SK-N-SH treated with all-trans-retinoic acid at 6 μM for 48 hours (cell line): ENCODE data around the gene ARL16.

Source experiments
- ATAC-seq: fragments of 200-7000 bp; cut with Tn5 transposase; 3 replicates; pipeline ENCODE4 v1.9.1; 2020; ENCODE audit warnings: mild to moderate bottlenecking, moderate library complexity
- ARNTL ChIP-seq: fragments of 450-650 bp; formaldehyde crosslinking; IDR thresholded peaks from 2 replicates; pipeline ENCODE4 v1.5.0; 2020; ENCODE audit warnings: low read depth, mild to moderate bottlenecking, moderate library complexity, borderline replicate concordance
- BACH2 ChIP-seq: fragments of 250-450 bp; sonication (Bioruptor Pico); IDR thresholded peaks from 2 replicates; pipeline ENCODE4 v1.9.0; 2021; ENCODE audit warnings: mild to moderate bottlenecking, borderline replicate concordance
- CSDC2 ChIP-seq: fragments of 250-450 bp; sonication (Bioruptor Pico); IDR thresholded peaks from 2 replicates; pipeline ENCODE4 v1.5.0; 2020; ENCODE audit warnings: mild to moderate bottlenecking, moderate library complexity
- ESRRG ChIP-seq: fragments of 250-450 bp; sonication (Bioruptor Pico); IDR thresholded peaks from 2 replicates; pipeline ENCODE4 v1.6.1; 2021; ENCODE audit warnings: mild to moderate bottlenecking
- GLIS3 ChIP-seq: fragments of 250-450 bp; sonication (Bioruptor Pico); IDR thresholded peaks from 2 replicates; pipeline ENCODE4 v1.5.0; 2020; ENCODE audit warnings: mild to moderate bottlenecking, moderate library complexity
- ISL1 ChIP-seq: fragments of 250-450 bp; sonication (Bioruptor Pico); IDR thresholded peaks from 2 replicates; pipeline ENCODE4 v2.1.2; 2022; ENCODE audit warnings: mild to moderate bottlenecking, moderate library complexity
- OSR1 ChIP-seq: fragments of 250-450 bp; sonication (Bioruptor Pico); IDR thresholded peaks from 2 replicates; pipeline ENCODE4 v1.8.0; 2022; ENCODE audit warnings: moderate library complexity, mild to moderate bottlenecking, inconsistent platforms
- PPARA ChIP-seq: fragments of 250-450 bp; sonication (Bioruptor Pico); IDR thresholded peaks from 2 replicates; pipeline ENCODE4 v1.5.0; 2020; ENCODE audit warnings: mild to moderate bottlenecking, borderline replicate concordance
- RARB ChIP-seq: fragments of 250-450 bp; sonication (Bioruptor Pico); IDR thresholded peaks from 2 replicates; pipeline ENCODE4 v1.8.0; 2021; ENCODE audit warnings: mild to moderate bottlenecking, moderate library complexity
- TCF4 ChIP-seq: fragments of 250-450 bp; sonication (Bioruptor Pico); IDR thresholded peaks from 2 replicates; pipeline ENCODE4 v1.8.0; 2021; ENCODE audit warnings: mild to moderate bottlenecking, moderate library complexity, borderline replicate concordance
- TOX ChIP-seq: fragments of 250-450 bp; sonication (Bioruptor Pico); IDR thresholded peaks from 2 replicates; pipeline ENCODE4 v1.8.0; 2021; ENCODE audit warnings: mild to moderate bottlenecking, moderate library complexity, borderline replicate concordance
- ZC3H10 ChIP-seq: fragments of 250-450 bp; sonication (Bioruptor Pico); IDR thresholded peaks from 2 replicates; pipeline ENCODE4 v1.5.1; 2021; ENCODE audit warnings: mild to moderate bottlenecking, moderate library complexity
- ZFP3 ChIP-seq: fragments of 250-450 bp; sonication (Bioruptor Pico); IDR thresholded peaks from 2 replicates; pipeline ENCODE4 v1.5.0; 2020; ENCODE audit warnings: mild to moderate bottlenecking, moderate library complexity
- ZFP30 ChIP-seq: fragments of 450-650 bp; formaldehyde crosslinking; IDR thresholded peaks from 2 replicates; pipeline ENCODE4 v1.5.0; 2022; ENCODE audit warnings: mild to moderate bottlenecking, moderate library complexity
- ZNF70 ChIP-seq: fragments of 450-650 bp; formaldehyde crosslinking; IDR thresholded peaks from 2 replicates; pipeline ENCODE4 v1.5.0; 2020; ENCODE audit warnings: mild to moderate bottlenecking, moderate library complexity
- ZNF8 ChIP-seq: fragments of 450-650 bp; formaldehyde crosslinking; IDR thresholded peaks from 2 replicates; pipeline ENCODE4 v1.5.0; 2020; ENCODE audit warnings: mild to moderate bottlenecking, moderate library complexity
- TF ChIP-seq, protein P1 (sequence below): fragments of 250-450 bp; sonication (Bioruptor Pico); IDR thresholded peaks from 2 replicates; pipeline ENCODE4 v1.8.0; 2021; ENCODE audit warnings: low read depth, mild to moderate bottlenecking, moderate library complexity, borderline replicate concordance
- TF ChIP-seq, protein P2 (sequence below): fragments of 250-450 bp; sonication (Bioruptor Pico); IDR thresholded peaks from 2 replicates; pipeline ENCODE4 v1.5.0; 2020; ENCODE audit warnings: mild to moderate bottlenecking, moderate library complexity
- TF ChIP-seq, protein P3 (sequence below): fragments of 250-450 bp; sonication (Bioruptor Pico); IDR thresholded peaks from 2 replicates; pipeline ENCODE4 v1.5.1; 2020; ENCODE audit warnings: low read depth, mild to moderate bottlenecking, moderate library complexity
- TF ChIP-seq, protein P4 (sequence below): fragments of 250-450 bp; sonication (Bioruptor Pico); IDR thresholded peaks from 2 replicates; pipeline ENCODE4 v1.8.0; 2020; ENCODE audit warnings: mild to moderate bottlenecking, moderate library complexity, borderline replicate concordance

The ARL16 gene

DNA sequence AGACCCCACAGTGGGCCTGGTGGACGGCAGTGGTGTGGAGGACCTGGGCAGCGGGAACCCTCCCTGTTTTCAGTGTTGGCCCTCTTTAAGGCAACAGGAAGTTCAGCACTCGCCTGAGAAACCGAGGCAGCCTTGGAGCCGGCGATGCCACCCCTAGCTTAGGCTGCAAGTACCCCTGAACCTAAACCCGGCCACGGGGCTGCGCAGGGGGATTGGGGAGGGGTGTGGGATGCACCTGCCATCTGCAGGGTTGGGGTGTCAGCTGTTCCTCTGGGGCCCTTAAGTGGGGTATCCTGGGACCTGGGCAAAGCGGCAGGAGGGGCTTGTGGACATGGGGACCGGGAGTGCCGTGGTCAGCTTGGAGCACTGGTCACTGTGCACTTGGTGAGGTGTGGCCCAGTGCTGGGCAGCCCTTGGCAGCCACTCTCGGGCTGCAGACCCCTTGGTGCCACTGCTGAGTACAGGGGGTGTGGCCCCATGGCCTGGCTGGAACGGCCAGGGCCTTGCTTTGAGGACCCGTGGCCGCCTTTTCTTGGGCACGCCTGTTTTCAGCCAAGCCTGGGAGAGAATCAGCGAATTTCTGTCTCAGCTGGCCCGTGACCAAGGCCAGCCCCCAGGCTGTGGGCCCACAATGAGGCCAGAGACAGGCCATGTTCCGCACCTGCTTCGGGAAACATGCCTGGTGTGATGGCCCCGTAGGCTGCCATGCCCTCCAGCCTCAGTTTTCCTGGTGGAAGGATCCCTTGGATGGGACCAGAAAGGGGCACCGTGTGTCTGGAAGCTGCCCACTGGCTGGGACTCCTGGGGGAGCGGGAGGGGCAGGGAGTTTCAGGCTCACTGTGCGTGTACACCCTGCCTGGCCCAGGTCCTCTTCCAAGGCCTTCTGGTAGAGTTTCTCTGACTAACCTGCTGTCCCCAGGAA, 24.4 kb upstream of the ARL16 start:
- ATAC-seq: no peak

DNA sequence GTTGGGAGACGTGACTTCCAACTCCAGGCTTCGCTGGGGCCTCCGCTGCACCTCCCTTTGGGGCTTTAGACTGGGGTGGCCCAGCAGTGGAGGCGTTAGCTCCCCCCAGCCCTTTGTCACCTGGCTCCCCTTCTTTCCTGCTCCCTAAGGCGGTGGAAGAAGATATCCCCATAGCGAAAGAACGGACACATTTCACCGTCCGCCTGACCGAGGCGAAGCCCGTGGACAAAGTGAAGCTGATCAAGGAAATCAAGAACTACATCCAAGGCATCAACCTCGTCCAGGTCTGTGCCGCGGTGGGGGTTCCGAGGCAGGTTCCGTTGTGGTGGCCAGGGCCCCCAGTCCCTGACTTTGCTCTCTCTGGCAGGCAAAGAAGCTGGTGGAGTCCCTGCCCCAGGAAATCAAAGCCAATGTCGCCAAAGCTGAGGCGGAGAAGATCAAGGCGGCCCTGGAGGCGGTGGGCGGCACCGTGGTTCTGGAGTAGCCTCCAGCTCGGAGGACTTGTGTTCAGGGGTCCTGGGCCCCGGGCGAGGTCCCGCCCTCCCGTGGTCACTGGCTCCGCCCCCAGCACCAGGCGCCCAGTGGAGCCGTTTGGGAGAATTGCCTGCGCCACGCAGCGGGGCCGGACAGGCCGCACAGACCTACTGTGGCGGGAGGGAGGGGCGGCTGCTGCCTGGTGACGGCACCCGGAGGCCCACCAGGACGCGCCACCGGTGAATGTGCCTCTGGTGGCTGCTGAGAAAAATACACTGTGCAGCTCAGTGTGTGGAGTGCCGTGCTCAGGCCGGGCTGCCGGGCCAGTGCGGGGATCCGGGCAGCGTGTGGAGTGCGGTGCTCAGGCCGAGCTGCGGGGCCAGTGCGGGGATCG, 23.4 kb upstream of the ARL16 start:
- no peak for ATAC-seq
- TF ChIP-seq PPARA (CRISPR knock-in tag) (no peak), TCF4 (no peak), RARB (CRISPR knock-in tag) (no peak), ZFP30 (CRISPR knock-in tag) (no peak), ESRRG (no peak), ZNF8 (no peak), ZFP3 (CRISPR knock-in tag) (no peak), ISL1 (CRISPR knock-in tag) (no peak), ARNTL (no peak), GLIS3 (no peak)
- TF ChIP-seq, protein P1, sequence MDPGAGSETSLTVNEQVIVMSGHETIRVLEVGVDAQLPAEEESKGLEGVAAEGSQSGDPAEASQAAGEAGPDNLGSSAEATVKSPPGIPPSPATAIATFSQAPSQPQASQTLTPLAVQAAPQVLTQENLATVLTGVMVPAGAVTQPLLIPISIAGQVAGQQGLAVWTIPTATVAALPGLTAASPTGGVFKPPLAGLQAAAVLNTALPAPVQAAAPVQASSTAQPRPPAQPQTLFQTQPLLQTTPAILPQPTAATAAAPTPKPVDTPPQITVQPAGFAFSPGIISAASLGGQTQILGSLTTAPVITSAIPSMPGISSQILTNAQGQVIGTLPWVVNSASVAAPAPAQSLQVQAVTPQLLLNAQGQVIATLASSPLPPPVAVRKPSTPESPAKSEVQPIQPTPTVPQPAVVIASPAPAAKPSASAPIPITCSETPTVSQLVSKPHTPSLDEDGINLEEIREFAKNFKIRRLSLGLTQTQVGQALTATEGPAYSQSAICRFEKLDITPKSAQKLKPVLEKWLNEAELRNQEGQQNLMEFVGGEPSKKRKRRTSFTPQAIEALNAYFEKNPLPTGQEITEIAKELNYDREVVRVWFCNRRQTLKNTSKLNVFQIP (CRISPR knock-in tag): no peak
- TF ChIP-seq, protein P2, sequence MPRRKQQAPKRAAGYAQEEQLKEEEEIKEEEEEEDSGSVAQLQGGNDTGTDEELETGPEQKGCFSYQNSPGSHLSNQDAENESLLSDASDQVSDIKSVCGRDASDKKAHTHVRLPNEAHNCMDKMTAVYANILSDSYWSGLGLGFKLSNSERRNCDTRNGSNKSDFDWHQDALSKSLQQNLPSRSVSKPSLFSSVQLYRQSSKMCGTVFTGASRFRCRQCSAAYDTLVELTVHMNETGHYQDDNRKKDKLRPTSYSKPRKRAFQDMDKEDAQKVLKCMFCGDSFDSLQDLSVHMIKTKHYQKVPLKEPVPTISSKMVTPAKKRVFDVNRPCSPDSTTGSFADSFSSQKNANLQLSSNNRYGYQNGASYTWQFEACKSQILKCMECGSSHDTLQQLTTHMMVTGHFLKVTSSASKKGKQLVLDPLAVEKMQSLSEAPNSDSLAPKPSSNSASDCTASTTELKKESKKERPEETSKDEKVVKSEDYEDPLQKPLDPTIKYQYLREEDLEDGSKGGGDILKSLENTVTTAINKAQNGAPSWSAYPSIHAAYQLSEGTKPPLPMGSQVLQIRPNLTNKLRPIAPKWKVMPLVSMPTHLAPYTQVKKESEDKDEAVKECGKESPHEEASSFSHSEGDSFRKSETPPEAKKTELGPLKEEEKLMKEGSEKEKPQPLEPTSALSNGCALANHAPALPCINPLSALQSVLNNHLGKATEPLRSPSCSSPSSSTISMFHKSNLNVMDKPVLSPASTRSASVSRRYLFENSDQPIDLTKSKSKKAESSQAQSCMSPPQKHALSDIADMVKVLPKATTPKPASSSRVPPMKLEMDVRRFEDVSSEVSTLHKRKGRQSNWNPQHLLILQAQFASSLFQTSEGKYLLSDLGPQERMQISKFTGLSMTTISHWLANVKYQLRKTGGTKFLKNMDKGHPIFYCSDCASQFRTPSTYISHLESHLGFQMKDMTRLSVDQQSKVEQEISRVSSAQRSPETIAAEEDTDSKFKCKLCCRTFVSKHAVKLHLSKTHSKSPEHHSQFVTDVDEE (CRISPR knock-in tag): no peak
- TF ChIP-seq, protein P3, sequence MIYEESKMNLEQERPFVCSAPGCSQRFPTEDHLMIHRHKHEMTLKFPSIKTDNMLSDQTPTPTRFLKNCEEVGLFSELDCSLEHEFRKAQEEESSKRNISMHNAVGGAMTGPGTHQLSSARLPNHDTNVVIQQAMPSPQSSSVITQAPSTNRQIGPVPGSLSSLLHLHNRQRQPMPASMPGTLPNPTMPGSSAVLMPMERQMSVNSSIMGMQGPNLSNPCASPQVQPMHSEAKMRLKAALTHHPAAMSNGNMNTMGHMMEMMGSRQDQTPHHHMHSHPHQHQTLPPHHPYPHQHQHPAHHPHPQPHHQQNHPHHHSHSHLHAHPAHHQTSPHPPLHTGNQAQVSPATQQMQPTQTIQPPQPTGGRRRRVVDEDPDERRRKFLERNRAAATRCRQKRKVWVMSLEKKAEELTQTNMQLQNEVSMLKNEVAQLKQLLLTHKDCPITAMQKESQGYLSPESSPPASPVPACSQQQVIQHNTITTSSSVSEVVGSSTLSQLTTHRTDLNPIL (CRISPR knock-in tag): no peak

More for the DNA sequence above, 24.4 kb upstream of the ARL16 start:
- TF ChIP-seq TOX (CRISPR knock-in tag): no peak
- TF ChIP-seq PPARA (CRISPR knock-in tag): no peak
- TF ChIP-seq BACH2 (CRISPR knock-in tag): no peak
- no peak for TF ChIP-seq OSR1
- TF ChIP-seq ZNF70 (CRISPR knock-in tag): no peak
- no peak for TF ChIP-seq ARNTL
- no peak for TF ChIP-seq ZFP30 (CRISPR knock-in tag)
- TF ChIP-seq, protein P3 (CRISPR knock-in tag): no peak
- TF ChIP-seq, protein P4, sequence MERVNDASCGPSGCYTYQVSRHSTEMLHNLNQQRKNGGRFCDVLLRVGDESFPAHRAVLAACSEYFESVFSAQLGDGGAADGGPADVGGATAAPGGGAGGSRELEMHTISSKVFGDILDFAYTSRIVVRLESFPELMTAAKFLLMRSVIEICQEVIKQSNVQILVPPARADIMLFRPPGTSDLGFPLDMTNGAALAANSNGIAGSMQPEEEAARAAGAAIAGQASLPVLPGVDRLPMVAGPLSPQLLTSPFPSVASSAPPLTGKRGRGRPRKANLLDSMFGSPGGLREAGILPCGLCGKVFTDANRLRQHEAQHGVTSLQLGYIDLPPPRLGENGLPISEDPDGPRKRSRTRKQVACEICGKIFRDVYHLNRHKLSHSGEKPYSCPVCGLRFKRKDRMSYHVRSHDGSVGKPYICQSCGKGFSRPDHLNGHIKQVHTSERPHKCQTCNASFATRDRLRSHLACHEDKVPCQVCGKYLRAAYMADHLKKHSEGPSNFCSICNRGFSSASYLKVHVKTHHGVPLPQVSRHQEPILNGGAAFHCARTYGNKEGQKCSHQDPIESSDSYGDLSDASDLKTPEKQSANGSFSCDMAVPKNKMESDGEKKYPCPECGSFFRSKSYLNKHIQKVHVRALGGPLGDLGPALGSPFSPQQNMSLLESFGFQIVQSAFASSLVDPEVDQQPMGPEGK (CRISPR knock-in tag): no peak
- no peak for TF ChIP-seq ZNF8
- TF ChIP-seq ZC3H10: no peak
- TF ChIP-seq CSDC2 (CRISPR knock-in tag): no peak
- TF ChIP-seq ESRRG: no peak
